Stimulated activated memory B cell treated with anti-CD40 and anti-IgM and Interleukin-4, amounts not matched to agents 10 μg/mL and 1 μg/mL and 100 μg/mL, for 72 hours (primary cell): ENCODE results near the gene ETV3.

Source experiments
- ATAC-seq: fragments of 150-1000 bp; cut with Tn5 transposase; 2 replicates; pipeline ENCODE4 v1.10.0; 2021
- H3K27ac Mint-ChIP-seq: one replicate; pipeline ENCODE4 v1.8.0; 2022; ENCODE audit warnings: mild to moderate bottlenecking, mixed read lengths
- H3K27me3 Mint-ChIP-seq: one replicate; pipeline ENCODE4 v1.8.0; 2022; ENCODE audit warnings: mixed read lengths
- H3K36me3 Mint-ChIP-seq: one replicate; pipeline ENCODE4 v1.8.0; 2022; ENCODE audit warnings: mixed read lengths
- H3K4me1 Mint-ChIP-seq: one replicate; pipeline ENCODE4 v1.8.0; 2022; ENCODE audit warnings: mixed read lengths
- H3K4me3 Mint-ChIP-seq: one replicate; pipeline ENCODE4 v1.8.0; 2022; ENCODE audit warnings: mild to moderate bottlenecking, moderate library complexity, mixed read lengths
- H3K9me3 Mint-ChIP-seq: one replicate; pipeline ENCODE4 v1.8.0; 2022; ENCODE audit warnings: mixed read lengths

ETV3 gene

DNA sequence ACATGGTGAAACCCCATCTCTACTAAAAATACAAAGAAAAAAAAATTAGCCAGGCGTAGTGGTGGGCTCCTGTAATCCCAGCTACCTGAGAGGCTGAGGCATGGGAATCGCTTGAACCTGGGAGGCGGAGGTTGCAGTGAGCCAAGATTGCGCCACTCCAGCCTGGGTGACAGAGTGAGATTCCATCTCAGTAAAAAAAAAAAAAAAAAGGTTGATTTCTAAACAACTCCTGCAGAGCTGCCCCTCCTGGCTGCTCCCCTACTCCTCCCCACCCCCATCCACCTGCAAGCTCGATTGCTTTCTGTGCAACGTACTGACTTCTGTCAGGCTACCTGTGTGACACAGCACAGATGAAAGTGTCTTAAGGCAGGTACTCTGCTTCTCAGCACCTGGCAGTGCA is 51.9 kb downstream of the ETV3 start:
- no peak for ATAC-seq
- H3K36me3 Mint-ChIP-seq = no peaks in the 10 kb centered on the region
- H3K4me1 Mint-ChIP-seq = no peaks in the 10 kb centered on the region
- H3K27me3 Mint-ChIP-seq = peaks cover 20% of the 10 kb centered on the region
- no peak overlapping the region for H3K27ac Mint-ChIP-seq
- H3K4me3 Mint-ChIP-seq = no peak overlapping the region
- no peaks in the 10 kb centered on the region for H3K9me3 Mint-ChIP-seq

DNA sequence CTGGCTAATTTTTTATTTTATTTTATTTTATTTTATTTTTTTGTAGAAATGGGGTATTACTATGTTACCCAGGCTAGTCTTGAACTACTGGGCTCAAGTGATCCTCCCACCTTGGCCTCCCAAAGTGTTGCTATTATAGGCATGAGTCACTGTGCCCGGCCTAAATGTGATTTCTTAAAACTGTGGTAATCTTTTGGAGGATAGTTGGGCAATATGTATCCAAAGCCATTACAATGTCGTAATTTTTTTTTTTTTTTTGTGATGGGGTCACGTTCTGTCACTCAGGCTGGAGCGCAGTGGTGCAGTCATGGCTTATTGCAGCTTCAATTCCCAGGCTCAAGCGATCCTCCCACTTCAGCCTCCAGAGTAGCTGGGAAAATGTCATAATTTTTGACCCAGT is 52.8 kb downstream of the ETV3 start:
- peaks cover 20% of the 10 kb centered on the region for H3K27me3 Mint-ChIP-seq
- H3K36me3 Mint-ChIP-seq = no peaks in the 10 kb centered on the region
- no peak overlapping the region for H3K4me3 Mint-ChIP-seq
- H3K27ac Mint-ChIP-seq = no peak overlapping the region
- H3K9me3 Mint-ChIP-seq = no peaks in the 10 kb centered on the region
- ATAC-seq = no peak
- no peaks in the 10 kb centered on the region for H3K4me1 Mint-ChIP-seq

- no peaks in the 10 kb centered on the region for H3K4me1 Mint-ChIP-seq
- no peaks in the 10 kb centered on the region for H3K9me3 Mint-ChIP-seq
- no peak for ATAC-seq
- H3K4me3 Mint-ChIP-seq = no peak overlapping the region
- peaks cover 13% of the 10 kb centered on the region for H3K27me3 Mint-ChIP-seq
- H3K36me3 Mint-ChIP-seq = no peaks in the 10 kb centered on the region
- H3K27ac Mint-ChIP-seq = no peak overlapping the region
These were observed 53.5 kb downstream of the ETV3 start for GRCh38 chr1:157084720-157085119.

DNA sequence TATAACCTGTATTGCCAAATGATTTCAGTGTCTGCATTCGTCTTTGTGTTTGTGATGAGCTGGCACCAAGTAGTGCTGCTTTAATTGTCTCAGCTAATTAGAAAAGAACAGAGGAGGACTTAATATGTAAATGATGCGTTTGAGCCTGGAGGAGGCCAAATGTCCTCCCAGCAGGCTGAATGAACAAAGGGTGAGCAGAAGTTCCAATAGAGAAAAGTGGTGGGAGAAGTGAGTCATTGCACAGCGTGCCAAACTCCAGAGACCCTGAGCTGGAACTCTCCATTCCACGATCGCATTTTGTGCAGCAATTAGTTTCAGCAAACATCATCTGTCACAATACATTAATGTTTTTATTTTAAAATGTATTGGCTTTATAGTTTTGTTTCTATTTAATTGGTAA is 56.5 kb downstream of the ETV3 start:
- ATAC-seq = no peak
- peaks cover 21% of the 10 kb centered on the region for H3K27me3 Mint-ChIP-seq
- H3K4me3 Mint-ChIP-seq = no peak overlapping the region
- H3K4me1 Mint-ChIP-seq = no peaks in the 10 kb centered on the region
- no peak overlapping the region for H3K27ac Mint-ChIP-seq
- H3K9me3 Mint-ChIP-seq = no peaks in the 10 kb centered on the region
- no peaks in the 10 kb centered on the region for H3K36me3 Mint-ChIP-seq

- Mint-ChIP-seq H3K27me3 (peaks cover 21% of the 10 kb centered on the region), H3K4me3 (no peak overlapping the region), H3K4me1 (no peaks in the 10 kb centered on the region), H3K27ac (no peak overlapping the region), H3K9me3 (no peaks in the 10 kb centered on the region), H3K36me3 (no peaks in the 10 kb centered on the region)
- no peak for ATAC-seq
These were observed 57.5 kb downstream of the ETV3 start for GRCh38 chr1:157080714-157081113.

- Mint-ChIP-seq H3K36me3 (no peaks in the 10 kb centered on the region), H3K4me1 (peaks cover 9% of the 10 kb centered on the region), H3K27ac (no peak overlapping the region), H3K27me3 (peaks cover 32% of the 10 kb centered on the region), H3K9me3 (no peaks in the 10 kb centered on the region), H3K4me3 (no peak overlapping the region)
- no peak for ATAC-seq
These were observed 60.8 kb downstream of the ETV3 start for GRCh38 chr1:157077394-157077793.

DNA sequence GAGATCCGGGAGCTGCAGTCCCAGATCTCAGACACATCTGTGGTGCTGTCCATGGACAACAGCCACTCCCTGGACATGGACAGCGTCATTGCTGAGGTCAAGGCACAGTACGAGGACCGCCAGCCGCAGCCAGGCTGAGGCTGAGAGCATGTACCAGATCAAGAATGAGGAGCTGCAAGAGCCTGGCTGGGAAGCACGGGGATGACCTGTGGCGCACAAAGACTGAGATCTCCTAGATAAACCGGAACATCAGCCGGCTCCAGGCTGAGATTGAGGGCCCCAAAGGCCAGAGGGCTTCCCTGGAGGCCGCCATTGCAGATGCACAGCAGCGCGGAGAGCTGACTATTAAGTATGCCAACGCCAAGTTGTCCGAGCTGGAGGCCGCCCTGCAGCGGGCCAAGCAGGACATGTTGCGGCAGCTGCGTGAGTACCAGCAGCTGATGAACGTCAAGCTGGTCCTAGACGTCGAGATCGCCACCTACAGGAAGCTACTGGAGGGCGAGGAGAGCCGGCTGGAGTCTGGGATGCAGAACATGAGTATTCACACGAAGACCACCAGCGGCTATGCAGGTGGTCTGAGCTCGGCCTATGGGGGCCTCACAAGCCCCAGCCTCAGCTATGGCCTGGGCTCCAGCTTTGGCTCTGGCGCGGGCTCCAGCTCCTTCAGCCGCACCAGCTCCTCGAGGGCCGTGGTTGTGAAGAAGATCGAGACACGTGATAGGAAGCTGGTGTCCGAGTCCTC is 64.1 kb downstream of the ETV3 start:
- no peak for ATAC-seq

More for the DNA sequence above, 64.1 kb downstream of the ETV3 start:
- H3K9me3 Mint-ChIP-seq = no peaks in the 10 kb centered on the region
- H3K27me3 Mint-ChIP-seq = peaks cover 28% of the 10 kb centered on the region
- H3K27ac Mint-ChIP-seq = no peak overlapping the region
- no peaks in the 10 kb centered on the region for H3K36me3 Mint-ChIP-seq
- H3K4me3 Mint-ChIP-seq = no peak overlapping the region
- H3K4me1 Mint-ChIP-seq = peaks cover 9% of the 10 kb centered on the region
